ENCODE results near the gene HERPUD2.
"Not testable (repeated sequence)": the region's sequence is repeated elsewhere in the genome, so short reads cannot be mapped to it uniquely, and the experiment has no call there.

The HERPUD2 gene

DNA sequence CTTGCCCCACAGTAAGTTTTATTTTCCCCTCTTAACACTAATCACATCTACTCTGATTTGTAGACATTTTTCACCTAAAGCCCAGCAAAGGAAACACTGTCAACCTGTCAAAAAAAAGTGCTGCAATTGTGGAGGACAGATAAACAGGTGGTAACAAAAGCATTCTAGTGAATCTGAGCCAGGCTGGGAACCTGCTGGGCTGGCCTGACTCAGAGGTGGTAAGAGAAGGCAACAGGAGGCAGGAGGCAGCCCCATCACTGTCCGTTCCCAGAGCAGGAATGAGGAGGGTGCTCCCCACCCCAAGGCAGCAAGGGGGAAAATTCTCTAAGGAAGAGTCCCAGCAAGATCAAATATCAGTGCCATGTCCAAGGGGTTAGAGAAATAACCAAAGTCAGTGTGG is 19.5 kb upstream of the HERPUD2 start:
- DNase-seq (ENCODE audit: low read depth), result no peak

- DNase-seq (ENCODE audit: low read depth), result no peak
Measured at GRCh38 chr7:35712563-35713226, 17.8 kb upstream of the HERPUD2 start.

- no peak for DNase-seq (ENCODE audit: low read depth)
Measured at GRCh38 chr7:35707422-35707821, 12.5 kb upstream of the HERPUD2 start.

- no peak for DNase-seq (ENCODE audit: low read depth)
Measured at GRCh38 chr7:35705932-35706461, 11.1 kb upstream of the HERPUD2 start.

DNA sequence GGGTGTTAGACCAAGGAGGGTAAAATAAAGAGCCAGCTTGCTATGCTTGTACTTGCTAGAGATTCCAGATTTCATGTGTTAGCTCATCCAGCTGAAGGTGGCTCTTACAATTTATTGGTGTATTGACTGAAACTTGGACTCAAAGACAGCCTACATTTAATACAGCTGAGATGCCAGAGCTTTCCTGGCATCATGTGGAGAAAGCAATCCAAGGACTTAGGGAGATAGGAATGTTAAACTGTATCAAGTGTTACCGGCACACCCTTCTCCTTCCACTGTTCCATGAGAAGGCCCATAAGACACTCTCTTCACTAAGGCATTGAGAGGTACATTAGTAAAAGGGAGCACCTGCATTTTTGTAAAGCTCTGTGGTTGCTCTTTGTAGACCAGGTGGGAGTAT is 9.3 kb upstream of the HERPUD2 start:
- DNase-seq (ENCODE audit: low read depth), result no peak

GRCh38 chr7:35702541-35702940 is 7.6 kb upstream of the HERPUD2 start:
- no peak for DNase-seq (ENCODE audit: low read depth)

- no peak for DNase-seq (ENCODE audit: low read depth)
Measured at GRCh38 chr7:35701287-35701900, 6.5 kb upstream of the HERPUD2 start.

DNA sequence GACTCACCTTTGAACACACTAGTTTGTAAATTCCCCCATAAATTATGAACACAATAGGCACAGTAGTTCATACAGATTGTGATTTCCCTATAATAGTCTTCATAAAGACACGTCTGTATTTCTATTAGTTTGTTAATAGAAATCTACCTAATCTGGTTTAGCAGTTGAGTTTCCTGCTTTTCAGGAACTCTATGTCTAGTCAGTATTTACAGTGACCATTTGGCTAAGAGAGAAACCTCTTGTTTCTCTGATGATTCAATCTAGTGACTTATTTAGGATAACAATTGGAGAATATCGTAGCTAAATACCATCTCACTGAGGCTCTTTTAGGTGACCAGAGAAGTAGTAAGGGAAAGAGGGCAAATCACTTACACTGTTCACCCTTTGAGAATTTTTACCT is 5.9 kb upstream of the HERPUD2 start:
- DNase-seq (ENCODE audit: low read depth), result no peak

DNA sequence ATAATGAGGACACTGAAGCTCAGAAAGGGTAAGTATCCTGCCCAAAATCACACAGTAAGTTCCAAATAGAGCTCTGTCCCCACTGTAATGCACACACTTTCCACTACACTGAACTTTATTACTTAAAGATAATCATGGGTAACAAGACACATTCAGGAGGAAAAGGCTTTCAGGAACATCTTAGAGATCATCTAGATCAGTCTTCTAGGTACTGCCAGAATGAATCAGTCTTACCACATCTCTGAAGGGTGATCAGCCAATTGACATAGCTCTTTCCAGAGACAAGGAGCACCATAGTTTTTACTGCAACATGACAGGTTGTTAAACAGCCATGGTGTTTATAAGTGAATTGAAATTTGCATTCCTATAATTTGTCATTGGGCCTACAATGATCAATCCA is 5.4 kb upstream of the HERPUD2 start:
- no peak for DNase-seq (ENCODE audit: low read depth)

DNA sequence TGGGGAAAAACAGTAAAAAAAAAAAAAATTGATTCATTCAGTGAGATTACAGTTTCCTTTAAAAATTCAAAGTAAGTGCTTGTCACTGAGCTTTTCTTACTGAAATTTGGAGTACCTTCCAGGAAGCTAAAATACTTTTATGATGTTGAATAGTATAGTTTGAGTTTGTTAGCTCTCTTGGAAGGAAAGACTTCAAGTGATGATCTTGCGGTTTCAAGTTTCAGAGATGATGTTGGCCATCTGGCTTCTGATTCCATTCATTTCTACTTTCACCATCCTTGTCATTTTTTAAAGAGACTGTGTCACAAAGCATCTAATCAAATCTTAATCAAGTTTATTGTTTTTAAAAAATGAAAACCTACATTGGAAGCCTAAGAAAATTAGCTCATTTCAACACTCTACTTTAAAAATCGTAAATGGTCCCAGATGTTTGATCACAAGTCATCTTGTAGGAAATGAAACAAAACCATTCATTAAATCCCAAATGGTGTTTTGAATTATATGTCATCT is 4.9 kb upstream of the HERPUD2 start:
- DNase-seq (ENCODE audit: low read depth), result no peak

- DNase-seq (ENCODE audit: low read depth), result not testable (repeated sequence)
Measured at GRCh38 chr7:35698382-35698781, 3.4 kb upstream of the HERPUD2 start.

- no peak for DNase-seq (ENCODE audit: low read depth)
Measured at GRCh38 chr7:35697414-35698175, 2.7 kb upstream of the HERPUD2 start.

- DNase-seq (ENCODE audit: low read depth), result no peak
Measured at GRCh38 chr7:35695987-35696386, 1.1 kb upstream of the HERPUD2 start.

DNA sequence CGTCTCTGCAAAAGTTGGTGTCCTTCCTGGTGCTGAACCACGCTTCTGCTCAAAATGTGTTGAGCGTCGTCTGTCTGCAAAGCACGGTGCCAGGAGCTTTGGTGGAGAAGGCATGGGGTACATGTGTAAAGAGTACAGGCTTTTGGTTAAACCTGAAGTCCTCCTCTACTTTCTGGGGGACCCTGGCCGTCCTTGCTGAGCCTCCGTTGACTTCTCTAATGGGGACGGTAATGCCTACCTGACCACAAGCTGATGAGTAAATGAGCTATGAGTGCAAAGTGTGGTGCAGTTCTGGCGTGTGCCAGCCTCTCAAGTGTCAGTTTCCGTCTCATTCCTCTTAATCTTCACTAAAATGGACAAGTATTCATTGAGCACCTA is 527 bp upstream of the HERPUD2 start:
- no peak for DNase-seq (ENCODE audit: low read depth)

DNA sequence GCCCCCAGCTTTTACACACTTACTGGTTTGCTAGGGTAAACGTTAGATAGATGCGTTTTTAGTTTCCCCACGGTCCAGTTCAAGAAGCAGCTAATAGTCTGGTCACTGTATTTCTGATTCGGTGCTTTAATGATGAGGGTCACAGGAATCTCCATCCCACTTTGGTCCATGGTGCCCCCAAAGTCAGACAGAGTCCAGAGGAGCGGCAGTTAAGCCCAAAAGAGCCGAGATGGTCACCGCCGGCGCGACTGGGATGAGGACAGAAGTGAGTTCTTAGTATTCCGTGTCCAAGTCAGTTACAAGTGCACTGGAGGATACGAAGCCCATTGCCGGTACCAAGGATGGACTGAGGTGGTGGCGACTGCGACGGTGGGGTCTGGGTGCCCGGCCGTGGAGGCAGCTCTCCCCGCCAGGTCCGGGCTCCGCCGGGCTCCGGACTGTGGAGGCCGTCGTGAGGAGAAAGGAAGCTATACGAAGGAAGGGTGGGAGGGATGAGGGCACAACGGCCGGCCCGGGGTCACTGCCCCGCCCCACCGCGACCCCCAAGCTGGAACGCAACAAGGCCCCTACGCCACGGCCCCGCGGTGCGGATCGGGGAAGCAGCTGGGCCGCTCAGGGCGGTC is 663 bp downstream of the HERPUD2 start:
- DNase-seq (ENCODE audit: low read depth), result no peak

GRCh38 chr7:35691827-35692307 is 3.1 kb downstream of the HERPUD2 start:
- DNase-seq (ENCODE audit: low read depth), result no peak

- no peak for DNase-seq (ENCODE audit: low read depth)
Measured at GRCh38 chr7:35691366-35691765, 3.6 kb downstream of the HERPUD2 start.

DNA sequence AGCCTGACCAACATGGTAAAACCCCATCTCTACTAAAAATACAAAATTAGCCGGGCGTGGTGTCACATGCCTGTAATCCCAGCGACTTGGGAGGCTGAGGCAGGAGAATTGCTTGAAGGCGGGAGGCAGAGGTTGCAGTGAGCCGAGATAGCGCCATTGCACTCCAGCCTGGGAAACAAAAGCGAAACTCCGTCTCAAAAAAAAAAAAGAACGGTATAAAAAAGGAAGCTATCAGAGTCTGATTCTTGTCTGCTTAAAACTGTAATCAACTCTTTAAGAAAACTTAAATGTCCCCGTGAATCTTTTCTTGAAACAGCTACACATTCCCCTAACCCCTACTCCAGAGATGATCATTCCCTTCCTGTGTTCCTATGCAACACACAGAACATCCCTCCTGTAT is 4.3 kb downstream of the HERPUD2 start:
- DNase-seq (ENCODE audit: low read depth), result not testable (repeated sequence)

DNA sequence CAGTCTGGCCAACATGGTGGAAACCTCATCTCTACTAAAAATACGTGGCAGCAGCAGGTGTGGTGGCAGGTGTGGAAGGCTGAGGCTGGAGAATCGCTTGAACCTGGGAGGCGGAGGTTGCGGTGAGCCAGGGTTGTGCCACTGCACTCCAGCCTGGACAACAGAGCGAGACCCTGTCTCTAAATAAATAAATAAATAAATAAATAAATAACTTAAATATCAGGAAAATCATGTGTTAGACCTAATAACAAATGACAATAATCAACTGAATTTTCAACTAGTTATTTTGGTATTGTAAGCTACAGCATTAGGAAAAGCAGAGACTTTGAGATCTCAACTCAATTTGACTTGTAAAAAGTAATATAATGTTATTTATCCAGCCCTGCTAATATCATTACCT is 9.2 kb downstream of the HERPUD2 start:
- DNase-seq (ENCODE audit: low read depth), result no peak

GRCh38 chr7:35681231-35682029 is 13.5 kb downstream of the HERPUD2 start:
- DNase-seq (ENCODE audit: low read depth), result no peak

- DNase-seq (ENCODE audit: low read depth), result no peak
Measured at GRCh38 chr7:35680403-35681013, 14.4 kb downstream of the HERPUD2 start.
